HS-5 (cell line): ENCODE data around the gene SCYGR6.
"Not testable (repeated sequence)": the region's sequence is repeated elsewhere in the genome, so short reads cannot be mapped to it uniquely, and the experiment has no call there.

ENCODE experiments used
- DNase-seq: peaks from one replicate; pipeline ENCODE4 v3.0.0-alpha.2; 2012; ENCODE audit warnings: low read depth

The SCYGR6 gene, protein sequence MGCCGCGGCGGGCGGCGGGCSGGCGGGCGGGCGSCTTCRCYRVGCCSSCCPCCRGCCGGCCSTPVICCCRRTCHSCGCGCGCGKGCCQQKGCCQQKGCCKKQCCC

DNA sequence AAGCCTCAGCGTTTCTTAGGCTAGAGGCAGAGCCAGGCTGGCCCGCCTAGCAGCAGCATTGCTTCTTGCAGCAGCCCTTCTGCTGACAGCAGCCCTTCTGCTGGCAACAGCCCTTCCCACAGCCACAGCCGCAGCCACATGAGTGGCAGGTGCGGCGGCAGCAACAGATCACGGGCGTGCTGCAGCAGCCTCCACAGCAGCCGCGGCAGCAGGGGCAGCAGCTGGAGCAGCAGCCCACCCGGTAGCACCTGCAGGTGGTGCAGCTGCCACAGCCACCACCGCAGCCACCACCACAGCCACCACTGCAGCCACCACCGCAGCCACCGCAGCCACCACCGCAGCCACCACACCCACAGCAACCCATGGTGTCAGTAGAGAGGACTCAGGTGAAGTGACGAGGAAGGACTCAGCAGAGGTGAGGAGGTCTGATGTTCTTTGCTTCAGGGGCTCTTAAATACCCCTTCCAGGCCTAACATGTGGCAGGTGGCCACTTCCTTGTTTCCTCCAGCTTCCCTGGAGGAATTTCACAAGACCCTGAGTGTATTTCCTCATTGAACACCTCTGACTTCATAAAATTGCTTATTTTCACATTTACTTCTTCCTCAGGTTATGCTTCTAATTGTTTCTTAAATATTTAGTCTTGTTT lies at the start of gene SCYGR6:
SCYGR6 (minus strand) TSS at position 364 of the 646 bp plus-strand sequence; CDS start at position 364, 0 bp downstream.
- DNase-seq = no peak

DNA sequence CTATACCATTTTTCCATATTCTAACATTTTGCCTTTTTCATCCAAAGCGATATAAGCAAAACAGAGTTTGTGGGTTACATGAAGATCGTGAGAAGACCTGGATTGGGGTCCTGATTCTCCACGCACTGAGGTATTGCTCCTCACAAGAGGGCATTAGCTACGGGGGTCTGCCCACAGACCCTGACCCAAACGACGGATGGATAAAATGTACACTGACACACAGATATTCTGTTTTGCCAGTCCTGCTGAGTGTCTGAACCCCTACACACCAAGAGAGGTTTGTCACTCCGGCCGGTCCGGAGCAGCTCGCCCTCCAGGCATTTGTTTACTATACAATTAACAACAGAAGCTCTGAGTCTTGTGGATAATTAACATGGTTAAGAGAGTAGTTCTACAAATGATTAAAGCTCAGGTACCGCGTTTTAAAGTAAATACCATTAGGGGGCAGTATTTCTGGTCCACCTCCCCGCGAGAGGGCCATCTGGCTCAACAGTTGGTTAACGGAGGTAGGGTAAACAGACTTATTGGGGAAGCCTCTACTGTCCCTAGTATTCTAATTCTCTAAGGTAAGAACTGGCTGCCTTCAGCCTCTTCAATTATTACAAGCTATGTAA lies 49.6 kb upstream of the SCYGR6 start:
- DNase-seq = no peak

DNA sequence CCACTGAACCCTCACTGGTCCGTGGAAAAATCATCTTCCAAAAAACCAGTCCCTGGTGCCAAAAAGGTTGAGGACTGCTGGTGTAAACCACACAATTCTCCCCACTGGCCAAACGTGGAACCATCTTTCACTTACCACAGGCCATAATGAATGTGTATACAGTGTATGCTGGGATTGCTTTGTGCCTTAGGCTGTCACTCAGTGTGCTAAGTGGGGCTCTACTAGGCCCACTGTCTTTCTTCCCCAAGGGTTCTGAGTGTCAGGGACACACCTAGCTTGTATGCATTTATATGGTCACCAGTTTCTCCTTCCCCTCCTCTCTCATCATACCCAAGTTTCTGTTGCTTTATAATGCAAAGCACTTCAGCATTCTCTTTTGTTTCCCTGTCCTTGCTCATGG lies 48.4 kb upstream of the SCYGR6 start:
- no peak for DNase-seq

DNA sequence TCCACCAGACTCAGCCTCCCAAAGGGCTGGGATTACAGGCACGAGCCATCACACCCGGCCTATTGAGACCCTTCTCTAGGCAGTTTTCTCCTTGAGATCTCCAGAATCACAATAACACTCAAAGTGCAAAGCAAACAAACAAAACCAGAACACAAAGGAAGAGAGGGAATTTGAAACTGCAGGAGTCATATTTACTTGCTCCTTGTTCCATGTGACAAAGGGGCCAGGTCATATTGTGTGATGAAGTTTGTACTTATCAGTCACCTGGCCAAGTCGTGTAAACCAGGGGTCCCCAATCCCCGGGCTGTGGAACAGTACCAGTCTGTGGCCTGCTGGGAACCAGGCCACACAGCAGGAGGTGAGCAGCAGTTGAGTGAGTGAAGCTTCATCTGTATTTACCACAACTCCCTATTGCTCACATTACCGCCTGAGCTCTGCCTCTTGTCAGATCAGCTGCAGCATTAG lies 47.7 kb upstream of the SCYGR6 start:
- DNase-seq = no peak

DNA sequence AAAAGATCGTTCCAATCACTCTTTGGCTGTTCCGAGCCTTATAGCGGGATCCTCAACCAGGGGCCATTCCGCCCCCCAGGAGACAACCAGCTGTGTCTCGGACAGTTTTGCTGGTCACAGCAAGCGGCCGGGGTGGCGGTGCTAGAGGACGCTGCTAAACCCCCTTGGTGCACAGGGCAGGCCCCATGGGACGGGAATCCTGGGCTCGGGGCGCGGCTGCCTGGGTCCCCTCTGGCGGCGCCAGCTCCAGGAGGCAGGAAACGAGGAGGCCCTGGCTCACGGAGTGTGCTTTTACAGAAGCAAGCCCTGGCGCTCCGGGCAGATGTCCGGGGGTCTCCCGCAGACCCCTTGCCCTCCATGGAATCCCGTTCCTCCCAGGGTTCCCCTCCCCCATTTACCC lies 43.3 kb upstream of the SCYGR6 start:
- DNase-seq = no peak

DNA sequence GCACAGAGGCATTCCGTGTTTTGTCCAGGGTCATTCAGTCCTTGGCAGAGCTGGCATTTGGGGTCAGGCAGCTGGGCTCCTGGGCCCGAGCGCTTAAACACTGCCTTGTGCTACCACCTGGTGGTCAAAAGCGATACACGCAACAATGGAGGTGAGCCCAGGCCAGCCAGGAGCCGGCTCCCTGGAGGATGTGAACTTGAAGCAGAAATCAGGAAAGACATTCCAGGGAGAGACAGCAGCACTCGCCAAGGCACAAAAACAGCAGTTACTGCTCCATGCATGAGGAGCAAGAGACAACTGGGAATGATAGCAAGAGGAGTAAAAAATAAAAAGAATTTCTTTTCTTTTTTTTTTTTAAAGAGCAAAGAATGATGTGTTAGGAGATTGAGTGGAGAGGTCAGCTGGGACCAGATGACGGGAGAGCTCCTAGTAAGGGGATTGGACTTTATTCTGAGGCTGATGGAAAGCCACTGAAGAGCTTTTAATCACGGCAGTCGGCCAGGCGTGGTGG lies 41.9 kb upstream of the SCYGR6 start:
- peak; percentile 49 for DNase-seq

DNA sequence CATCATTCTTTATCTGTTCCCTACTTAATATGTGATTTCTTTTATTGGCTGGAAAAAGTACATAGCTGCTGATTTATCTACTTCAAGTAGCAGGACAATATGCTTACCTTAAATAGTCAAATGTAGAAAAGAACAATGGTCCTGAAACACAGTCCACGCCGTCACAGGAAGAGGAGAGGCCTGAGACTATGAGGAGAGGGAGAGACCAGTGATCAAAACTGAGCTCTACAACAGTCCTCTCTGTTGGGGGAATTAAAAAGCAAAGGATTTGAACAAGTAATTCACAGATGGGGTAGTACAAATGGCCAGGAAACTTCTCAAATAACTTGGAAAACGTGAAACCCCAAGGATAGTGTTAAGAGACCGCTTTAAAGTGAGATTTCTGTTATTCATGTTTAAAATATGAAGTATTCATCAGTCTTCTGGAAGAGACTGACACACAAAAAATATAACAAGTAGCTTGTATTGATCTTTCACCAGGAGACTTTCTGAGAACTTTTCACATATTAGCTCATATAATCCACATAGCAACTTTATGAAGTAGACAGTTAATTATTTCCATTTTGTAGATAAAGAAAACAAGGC lies 41.3 kb upstream of the SCYGR6 start:
- no peak for DNase-seq

DNA sequence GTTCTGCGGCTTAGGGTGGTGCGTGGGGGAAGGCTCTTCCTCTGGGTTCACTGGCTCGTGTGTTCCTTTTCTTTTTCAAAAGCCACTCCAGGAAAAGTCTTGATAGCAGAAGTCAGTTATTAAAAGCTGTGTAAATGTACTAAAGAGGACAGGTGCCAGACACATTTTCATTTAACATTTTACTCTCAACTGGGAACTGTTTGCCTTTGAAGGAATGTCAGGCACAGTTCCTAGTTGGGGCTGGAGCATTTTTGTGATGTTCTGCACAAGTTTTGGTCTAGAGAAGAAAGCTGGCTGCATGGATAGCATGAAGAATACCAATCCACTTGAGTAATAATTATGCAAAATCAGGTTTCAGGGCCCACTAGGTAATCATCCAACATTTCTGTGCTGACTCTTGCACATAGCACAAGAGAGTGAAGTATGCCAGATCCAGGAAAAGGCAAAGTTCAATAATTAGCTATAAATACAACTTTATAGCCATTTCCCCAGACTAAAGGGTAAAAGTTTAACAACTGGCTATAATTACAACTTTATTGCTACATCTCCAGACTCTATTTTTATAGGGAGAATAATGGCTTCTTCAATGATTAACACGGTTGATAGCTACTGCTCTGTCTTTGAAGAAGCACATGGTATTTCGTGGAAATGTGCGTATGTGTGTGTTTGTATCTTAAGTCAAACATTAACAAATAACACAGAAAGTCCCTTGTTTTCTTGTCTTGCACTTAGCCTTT lies 37.4 kb upstream of the SCYGR6 start:
- no peak for DNase-seq

DNA sequence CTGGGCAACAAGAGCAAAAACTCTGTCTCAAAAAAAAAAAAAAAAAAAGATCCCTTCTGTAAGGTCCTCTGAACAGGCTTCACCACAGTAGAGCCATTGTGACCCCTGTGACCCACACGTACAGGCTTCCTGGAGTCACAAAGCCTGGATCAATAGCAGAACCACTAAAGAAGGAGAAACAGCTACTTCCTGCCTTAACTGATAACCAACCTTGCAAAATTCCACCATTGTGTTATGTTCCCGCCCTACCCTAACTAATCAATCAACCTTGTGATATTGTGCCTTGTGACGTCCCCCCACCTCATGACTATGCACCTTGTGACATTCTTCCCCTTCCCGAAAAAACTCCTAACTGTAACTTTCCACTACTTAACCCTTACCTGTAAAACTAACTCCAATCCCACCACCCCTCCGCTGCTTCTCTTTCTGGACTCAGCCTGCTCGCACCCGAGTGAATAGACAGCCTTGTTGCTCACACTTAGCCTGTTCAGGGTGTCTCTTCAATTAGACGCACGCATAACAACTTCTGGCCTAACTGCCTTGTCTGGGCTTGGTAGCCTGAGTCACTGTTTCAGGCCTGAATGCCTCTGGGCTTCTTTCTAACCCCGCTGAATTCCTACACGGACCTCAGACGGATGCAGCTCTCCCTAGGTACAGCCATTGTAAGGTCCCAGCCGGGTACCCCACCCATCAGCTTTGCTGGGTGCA lies 35.0 kb upstream of the SCYGR6 start:
- DNase-seq = no peak

DNA sequence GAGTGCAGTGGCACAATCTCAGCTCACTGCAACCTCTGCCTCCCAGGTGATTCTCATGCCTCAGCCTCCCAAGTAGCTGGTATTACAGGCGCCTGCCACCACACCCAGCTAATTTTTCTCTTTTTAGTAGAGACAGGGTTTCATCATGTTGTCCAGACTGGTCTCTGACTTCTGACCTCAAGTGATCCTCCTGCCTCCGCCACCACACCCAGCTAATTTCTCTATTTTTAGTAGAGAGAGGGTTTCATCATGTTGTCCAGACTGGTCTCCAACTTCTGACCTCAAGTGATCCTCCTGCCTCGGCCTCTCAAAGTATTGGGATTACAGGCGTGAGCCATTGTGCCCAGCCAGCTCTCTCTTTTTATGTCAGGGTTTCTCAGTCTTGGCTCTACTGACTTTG lies 31.7 kb upstream of the SCYGR6 start:
- not testable (repeated sequence) for DNase-seq

DNA sequence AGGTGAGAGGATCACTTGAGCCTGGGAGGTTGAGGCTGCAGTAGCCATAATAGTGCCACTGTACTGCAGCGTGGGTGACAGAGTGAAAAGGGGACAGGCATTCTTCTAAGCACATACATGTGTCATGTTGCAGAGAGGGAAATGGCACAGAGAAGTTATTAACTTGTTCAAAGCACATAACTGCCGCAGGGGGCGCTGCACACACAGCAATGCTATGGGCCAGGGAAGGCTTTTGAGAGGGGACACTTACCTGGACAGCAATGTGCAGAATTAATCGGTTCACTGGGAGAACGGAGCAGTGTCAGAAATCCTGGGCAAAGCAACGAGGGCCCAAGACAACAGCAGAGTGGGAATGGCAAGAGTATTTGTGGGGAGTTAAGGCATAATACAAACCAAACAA lies 23.5 kb upstream of the SCYGR6 start:
- no peak for DNase-seq

DNA sequence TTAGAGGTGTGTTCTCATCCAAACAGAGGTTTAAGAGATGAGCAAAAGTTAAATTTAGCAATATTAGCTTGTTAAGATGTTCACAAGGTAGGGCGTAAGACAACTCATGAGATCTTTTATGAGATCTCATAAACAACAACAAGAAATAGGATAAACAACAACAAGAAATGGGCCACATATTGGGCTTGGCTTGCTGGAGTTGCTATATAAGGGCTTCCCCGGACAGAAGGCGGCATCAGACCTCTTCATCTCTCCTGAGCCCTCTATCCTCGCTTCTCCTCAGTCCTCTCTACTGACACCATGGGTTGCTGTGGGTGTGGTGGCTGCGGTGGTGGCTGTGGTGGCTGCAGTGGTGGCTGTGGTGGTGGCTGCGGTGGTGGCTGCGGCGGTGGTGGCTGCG lies 21.0 kb upstream of the SCYGR6 start, which contains the start of gene SCYGR8:
SCYGR8 (plus strand) TSS at position 301 of the 400 bp plus-strand sequence; CDS start at position 301, 0 bp downstream.
- no peak for DNase-seq

DNA sequence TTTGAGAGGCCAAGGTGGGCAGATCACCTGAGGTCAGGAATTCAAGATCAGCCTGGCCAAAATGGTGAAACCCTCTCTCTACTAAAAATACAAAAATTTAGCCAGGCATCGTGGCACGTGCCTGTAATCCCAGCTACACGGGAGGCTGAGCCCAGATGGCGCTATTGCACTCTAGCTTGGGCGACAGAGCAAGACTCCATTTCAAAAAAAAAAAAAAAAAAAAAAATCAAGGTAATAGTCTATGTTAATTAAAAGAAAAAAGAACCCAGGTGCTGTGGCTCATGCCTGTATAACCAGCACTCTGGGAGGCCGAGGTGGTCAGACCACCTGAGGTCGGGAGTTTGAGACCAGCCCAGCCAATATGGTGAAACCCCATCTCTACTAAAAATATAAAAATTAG lies 16.1 kb upstream of the SCYGR6 start:
- DNase-seq = not testable (repeated sequence)

DNA sequence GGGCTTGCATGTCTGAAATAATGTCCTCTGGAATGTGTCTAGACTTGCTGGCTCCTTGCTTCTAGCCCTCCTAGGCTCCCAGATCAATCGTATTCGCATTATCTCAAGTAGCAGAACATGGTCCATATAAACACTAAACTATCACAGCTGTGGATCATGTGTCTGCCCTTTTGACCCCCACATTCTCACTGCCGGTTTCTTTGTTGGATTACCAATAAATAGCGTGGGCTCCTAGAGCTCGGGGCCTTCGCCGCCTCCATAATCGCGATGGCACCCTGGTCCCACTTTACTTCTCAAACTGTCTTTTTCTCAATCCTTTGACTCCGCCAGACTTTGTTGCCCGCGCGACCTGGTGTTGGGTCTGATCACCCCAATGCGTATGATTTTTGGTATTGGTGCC lies 14.8 kb upstream of the SCYGR6 start:
- no peak for DNase-seq

DNA sequence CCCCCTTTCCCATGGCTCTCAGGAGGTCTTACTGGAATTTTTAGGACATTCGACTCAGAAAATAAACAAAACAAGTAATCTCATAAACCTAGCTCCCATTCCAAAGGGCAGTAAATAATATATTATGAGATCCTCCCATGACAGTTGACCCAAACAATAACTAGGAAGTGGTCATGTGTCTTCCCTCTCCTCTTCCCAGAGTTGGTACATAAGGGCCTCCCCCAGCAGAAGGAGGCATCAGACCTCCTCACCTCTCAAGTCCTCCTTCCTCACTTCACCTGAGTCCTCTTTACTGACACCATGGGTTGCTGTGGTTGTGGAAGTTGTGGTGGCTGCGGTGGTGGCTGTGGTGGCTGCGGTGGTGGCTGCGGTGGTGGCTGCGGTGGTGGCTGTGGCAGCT lies 3.5 kb upstream of the SCYGR6 start, which contains the start of gene SCYGR7:
SCYGR7 (plus strand) TSS at position 301 of the 400 bp plus-strand sequence; CDS start at position 301, 0 bp downstream.
- DNase-seq = no peak

DNA sequence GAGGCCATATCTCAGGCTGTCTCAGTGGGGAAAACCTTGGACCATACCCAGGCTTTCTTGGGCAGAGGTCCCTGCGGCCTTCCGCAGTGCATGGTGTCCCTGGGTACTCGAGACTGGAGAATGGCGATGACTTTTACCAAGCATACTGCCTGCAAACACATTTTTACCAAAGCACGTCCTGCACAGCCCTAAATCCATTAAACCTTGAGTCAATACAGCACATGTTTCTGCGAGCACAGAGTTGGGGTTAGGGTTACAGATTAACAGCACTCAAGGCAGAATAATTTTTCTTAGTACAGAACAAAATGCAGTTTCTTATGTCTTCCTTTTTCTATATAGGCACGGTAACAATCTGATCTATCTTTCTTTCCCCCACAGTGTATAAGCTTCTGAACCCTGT lies 1.7 kb downstream of the SCYGR6 start:
- not testable (repeated sequence) for DNase-seq

DNA sequence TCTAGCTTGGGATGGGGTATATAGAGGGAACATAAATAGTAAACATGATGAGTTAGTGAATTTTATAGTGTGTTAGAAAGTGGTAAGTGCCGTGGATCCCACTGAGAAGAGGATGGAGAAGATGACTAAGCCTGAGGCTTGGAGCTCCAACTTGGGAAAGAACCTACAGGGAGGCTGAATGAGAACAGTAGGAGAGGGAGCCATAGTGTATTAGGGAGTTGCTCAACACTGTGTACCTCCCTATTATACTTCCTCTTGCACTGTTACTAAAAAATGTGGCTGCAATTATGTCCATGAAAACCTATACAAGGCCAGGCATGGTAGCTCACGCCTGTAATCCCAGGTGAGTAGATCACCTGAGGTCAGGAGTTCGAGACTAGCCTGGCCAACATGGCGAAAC lies 3.9 kb downstream of the SCYGR6 start:
- DNase-seq = no peak

DNA sequence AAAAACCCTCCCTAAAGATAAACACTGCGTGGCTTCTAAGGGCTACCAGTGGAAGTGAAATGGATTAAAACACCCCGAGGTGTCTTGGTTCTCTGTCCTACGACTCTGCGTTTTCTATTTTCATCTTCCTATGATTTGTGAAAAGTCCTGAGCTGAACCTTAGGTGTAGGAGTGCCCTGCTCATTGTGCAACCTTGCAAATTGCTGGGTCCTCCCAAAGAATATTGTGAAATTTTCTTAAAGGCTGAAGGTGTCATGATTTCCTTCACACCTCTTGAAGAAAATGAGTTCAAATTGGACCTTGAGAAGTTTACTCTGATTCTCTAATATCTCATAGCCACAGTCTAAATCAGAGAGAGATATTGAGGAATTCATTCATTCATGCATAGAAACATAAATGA lies 4.9 kb downstream of the SCYGR6 start:
- no peak for DNase-seq

DNA sequence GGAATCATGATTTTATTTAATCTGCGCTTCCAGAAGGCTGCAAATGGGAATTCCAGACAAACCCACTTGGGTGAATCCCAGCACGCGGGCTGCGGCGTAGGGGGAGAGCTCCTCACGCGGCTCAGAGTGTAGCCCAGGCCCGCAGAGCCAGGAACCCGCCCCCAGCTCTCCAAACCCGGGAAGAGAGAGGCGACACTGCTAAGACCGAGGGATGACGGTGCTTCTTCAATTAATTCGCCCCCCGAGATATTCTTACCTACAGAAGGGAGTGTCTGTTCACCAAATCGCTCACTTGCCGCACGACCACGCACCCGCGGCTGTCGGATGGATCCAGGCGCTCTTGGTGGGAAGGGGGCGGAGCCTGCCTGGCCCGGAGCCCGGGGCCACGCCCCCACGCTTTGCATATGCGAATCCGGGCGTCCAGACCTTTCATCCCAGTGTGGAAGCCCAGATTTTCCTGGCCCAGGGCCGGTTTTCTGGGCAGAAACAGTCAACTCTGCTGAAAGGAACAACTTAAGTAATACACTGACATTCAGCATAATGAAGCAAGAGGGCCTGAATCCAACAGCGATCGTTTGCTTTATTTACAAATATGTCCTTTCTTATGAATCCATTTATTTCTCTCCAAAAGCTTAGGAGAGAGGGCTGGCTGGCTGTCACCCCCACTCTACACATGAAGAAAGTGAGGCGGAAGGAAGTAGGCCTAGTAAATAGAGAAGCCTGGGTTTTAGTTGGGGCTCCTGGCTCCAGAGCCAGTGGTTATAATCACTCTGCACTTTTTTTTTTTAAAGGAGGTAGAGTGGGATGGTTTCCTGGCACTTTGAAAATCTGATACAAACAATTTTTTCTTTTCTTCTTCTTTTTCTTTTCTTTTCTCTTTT lies 6.6 kb downstream of the SCYGR6 start, which contains the start of gene SLC19A3:
SLC19A3 (minus strand) TSS at position 342 of the 881 bp plus-strand sequence. CDS start 15,710 bp downstream, outside the sequence.
- DNase-seq = peak; percentile 22

DNA sequence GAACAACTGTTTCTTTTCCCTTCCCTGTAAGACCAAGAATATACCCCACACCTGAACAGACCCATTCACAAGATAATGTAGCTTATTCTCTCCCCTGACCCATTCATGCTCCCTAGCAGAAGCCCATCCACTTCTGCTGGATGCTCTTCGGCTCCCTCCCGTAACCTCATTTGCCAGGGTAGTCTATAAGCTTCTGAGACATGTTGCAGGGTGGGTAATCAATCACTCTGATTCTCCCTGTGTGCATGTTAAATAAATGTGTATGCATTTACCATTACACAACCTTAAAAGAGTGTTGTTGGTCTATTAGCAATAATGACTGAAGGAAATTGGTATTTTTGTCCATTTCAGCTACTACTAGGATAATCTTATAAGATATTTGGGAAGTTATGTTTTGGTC lies 8.1 kb downstream of the SCYGR6 start:
- DNase-seq = no peak
